WI38 (cell line): ENCODE measurements around the gene NBL1.

Experiments
- H3K4me3 ChIP-seq: 2 replicates; pipeline ENCODE4 v1.5.1; 2011; ENCODE audit warnings: low read depth, mild to moderate bottlenecking, control low read depth, low read length
- TF ChIP-seq, protein P1 (sequence below): IDR thresholded peaks from 2 replicates; pipeline ENCODE4 v1.5.1; 2012; ENCODE audit warnings: low read depth, mild to moderate bottlenecking, control low read depth, low read length

NBL1 gene

DNA sequence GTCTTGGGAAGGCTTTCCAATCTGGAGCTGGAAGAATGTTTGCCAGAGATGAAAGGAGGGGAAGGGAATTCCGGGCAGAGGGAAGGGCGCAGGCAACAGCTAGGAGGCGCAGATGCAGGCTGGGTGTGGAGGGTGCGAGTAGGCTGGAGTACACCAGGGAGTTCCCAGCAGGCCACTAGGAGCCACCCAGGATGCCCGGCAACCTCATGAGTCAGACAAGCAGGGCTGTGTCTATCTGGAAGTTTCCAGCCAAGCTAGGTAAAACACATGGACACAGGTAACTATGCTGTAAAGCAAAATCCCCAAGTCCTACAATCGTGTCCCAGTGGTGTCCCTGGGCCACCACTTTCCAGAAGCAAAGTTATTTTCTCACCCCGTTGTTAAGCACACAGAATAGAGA is 990 bp upstream of the NBL1 start:
- TF ChIP-seq, protein P1, sequence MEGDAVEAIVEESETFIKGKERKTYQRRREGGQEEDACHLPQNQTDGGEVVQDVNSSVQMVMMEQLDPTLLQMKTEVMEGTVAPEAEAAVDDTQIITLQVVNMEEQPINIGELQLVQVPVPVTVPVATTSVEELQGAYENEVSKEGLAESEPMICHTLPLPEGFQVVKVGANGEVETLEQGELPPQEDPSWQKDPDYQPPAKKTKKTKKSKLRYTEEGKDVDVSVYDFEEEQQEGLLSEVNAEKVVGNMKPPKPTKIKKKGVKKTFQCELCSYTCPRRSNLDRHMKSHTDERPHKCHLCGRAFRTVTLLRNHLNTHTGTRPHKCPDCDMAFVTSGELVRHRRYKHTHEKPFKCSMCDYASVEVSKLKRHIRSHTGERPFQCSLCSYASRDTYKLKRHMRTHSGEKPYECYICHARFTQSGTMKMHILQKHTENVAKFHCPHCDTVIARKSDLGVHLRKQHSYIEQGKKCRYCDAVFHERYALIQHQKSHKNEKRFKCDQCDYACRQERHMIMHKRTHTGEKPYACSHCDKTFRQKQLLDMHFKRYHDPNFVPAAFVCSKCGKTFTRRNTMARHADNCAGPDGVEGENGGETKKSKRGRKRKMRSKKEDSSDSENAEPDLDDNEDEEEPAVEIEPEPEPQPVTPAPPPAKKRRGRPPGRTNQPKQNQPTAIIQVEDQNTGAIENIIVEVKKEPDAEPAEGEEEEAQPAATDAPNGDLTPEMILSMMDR = no peak
- H3K4me3 ChIP-seq = no peak overlapping the region

DNA sequence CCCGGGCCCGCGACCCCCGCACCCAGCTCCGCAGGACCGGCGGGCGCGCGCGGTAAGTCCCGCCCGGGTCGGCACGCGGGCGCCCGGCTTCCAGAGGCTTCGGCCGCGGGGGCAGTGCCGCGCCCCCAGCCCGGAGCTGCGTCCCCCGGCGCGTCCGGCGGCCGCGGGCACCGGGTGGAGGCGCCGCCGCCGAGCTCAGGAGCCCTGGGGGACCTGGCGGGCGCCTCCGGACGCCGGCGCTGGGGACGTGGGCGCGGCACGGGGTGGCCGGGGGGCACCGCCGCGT is 227 bp downstream of the NBL1 start:
- peak overlapping the region; percentile 73 for H3K4me3 ChIP-seq
- TF ChIP-seq, protein P1 = no peak

DNA sequence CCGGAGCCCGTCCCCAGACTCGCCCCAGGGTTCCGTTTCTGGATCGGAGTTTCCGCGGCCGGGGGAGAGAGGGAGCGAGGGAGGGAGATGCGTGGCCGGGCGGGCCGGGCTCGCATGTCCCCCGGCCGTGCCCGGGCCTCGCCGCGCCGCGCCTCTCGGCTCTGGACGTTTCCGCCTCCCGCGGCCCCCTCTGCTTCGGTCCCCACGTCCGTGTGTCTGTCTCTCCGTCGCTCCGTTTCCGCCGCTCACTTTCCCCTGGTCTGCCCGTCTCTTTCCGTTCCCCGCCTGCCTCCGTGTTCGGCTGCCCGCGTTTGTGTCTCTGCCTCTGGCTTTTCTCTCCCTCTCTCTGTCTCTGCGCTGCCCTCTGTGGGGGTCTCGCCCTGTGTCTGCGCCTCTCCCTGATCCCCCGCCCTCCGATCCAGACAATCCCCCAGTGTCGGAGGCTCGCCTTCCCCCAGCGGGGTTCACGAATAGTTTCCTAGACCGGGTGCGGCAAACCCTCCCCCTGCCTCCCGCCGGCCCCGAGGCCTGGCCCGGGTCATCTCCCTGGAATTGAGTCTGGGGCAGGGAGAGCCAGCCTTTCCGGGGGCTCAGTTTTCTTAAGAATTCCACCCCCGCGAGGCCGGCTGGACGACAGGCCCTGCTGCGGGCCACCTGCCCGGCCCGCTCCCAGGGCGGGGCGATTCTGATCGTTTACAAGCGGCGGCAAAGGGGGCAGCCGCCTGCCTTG is 735 bp downstream of the NBL1 start:
- peak overlapping the region; percentile 73 for H3K4me3 ChIP-seq
- TF ChIP-seq, protein P1 = no peak

DNA sequence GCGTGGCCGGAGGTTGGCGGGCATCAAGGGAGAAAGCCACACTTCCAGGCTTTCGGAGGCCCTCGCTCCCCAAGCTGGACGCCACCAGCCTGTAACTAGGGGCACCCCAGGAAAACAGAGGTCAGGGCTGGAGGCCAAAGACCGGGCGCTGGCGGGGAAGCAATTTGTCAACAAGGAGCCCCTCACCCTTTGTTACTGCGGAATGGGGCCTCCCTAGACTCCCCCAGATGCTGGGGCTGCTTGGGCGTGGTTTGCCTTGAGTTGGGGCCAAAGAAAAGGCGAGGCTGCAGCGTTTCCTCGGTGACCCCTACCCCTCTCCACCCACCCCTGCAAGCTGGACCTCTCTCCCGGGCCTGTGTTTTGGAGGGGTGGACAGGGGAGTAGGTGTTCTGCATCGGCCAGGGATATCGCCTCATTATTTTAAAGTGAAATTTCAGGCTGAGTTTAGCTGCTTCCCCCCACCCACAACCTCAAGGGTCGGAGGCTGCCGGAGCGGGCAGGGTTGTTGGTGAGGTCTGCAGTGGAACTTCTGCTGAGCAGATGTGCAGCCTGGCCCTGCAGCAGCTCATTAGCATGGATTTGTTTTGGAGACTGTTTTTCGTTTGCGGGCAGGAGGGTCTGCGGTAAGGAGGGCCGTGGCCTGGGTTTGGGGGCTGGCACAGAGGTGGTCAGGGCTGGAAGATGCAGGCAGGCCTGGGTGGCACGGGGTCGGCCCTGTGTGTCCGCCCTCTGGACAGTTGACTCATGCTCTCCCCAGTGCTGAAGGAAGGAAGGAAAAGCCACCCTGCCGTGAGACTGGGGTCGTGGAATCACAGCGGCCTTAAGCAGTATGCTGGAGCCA is 1.5 kb downstream of the NBL1 start:
- peak overlapping the region; percentile 73 for H3K4me3 ChIP-seq
- TF ChIP-seq, protein P1 = no peak

DNA sequence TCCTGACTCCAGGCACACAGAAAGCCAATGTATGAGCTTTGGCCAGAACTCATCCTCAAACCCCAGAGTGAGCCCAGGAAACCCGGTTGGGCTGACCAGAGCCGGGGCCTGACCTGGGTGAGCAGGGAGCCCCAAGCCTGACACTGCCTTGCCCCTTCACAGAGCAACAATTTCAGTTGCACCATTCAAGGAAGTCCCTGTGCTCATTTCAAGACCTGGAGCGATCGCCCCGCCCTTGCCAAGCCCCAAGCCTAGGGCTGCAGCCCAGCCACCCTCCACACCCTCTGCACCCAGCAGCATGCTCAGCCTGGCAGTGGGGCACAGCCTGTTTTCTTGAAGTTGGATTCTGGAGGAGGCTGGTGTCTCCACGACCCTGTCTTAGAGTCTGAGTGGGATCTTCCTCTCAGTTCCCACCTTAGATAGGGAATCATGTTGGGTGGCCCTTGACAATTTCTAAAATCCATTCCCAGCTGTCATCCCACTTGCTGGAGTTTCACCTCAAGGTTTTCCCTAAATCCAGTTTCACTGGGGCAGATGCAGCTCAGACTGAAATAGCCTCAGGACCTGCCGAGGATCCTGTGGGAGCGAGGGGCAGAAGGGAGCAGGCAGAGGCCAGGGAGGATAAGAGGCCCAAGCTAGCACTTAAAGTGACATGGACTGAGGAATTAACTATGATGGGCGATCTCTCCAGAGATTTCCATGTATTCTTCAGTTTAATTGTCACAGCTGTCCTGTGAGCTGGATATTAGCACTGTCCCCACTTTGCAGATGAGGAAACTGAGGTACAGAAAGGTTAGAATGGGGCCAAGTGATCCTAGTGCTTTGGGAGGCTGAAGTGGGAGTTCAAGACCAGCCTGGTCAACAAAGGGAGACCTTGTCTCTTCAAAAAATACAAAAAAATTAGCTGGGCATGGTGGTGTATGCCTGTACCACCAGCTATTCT is 2.5 kb downstream of the NBL1 start:
- TF ChIP-seq, protein P1 = no peak
- H3K4me3 ChIP-seq = no peak overlapping the region

DNA sequence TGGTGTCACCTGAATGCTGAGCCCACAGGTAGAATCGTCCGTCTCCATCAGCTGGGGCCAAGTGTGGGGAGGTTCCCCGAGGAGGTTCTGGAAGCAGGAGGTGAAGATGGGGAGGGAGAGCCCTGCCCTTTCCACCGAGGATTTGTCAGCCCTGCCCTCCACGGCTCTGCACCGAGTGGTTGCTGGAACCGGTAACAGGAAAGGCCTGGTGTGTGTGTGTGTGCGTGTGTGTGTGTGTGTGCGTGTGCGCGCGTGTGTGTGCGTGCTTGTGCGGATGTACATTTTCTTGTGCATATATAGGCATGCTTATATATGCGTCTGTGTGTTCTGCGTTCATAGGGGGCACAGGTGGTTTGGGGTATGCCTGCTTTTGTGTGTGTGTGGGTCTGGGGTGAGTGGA is 3.5 kb downstream of the NBL1 start:
- no peak overlapping the region for H3K4me3 ChIP-seq
- TF ChIP-seq, protein P1 = no peak

DNA sequence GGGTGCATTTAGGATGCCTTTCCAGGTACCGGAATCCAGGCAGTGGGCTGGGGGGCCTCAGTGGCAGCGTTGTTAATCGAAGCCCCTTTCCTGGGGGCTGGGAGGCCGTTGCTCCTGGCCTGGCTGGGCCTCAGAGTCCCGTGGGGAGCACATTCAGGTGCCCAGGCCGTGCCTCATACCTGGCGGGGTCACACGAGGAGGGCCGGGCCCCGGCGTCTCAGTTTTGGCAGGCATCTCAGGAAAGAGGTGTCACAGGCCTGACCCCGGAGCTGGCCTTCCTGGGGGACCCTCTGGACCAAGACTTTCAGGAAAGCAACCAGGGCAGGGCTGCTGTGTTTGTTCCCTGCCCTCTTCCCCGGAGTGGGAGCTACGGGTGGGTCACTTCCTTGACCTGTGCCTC is 4.1 kb downstream of the NBL1 start:
- TF ChIP-seq, protein P1 = no peak
- no peak overlapping the region for H3K4me3 ChIP-seq
